Heart left ventricle (tissue), 13 donors: ENCODE measurements around the gene IL1RL2.

Source experiments
- POLR2A ChIP-seq, 2 donors: fragments of 450-650 bp; IDR thresholded peaks; one replicate each; pipeline ENCODE4 v1.6.1; 2017; ENCODE audit warnings: antibody characterized with exemption in 2 of 2, mild to moderate bottlenecking in 2 of 2, moderate library complexity in 2 of 2
- TF ChIP-seq, protein P1 (sequence below), 12 donors: fragments of 200-600 bp; sonication (generic) in 4 of 12; IDR thresholded peaks; one replicate each; pipeline versions ENCODE4 v1.5.0 to v1.8.0; 2018 to 2022; ENCODE audit warnings: antibody characterized with exemption in 12 of 12, mild to moderate bottlenecking in 5 of 12
- donor health status: ischemic (EF 13 %, LVEDD 7.1; RV severe dilation, severe dysfunction).
- donor health status: DM: no; HTN: yes; CAD: no.
- donor health status: DM: no; HTN: no; CAD: no.
- donor health status: ischemic (EF 25% LVEDD 6.9; RV normal size, moderate dysfunction).
- donor health status: ischemic (EF 25% LVEDD 5.7; RV mildly dilated, moderate dysfunction).
- donor health status: ischemic (EF 35%, LVEDD 5.7; RV mildly dilated, moderate dysfunction).
- donor health status: nonischemic (EF 11% LVEDD 7.7; RV severe dilation, severe dysfunction).
- donor health status: DM: yes; HTN: yes; CAD: no.
- donor health status: PGD.
- donor health status: ischemic (EF 29% LVEDD 5.4; RV normal size, mild dysfunction).
- donor health status: nonischemic (EF 23%, LVEDD 6.1; RV moderate dilation, normal function).

DNA sequence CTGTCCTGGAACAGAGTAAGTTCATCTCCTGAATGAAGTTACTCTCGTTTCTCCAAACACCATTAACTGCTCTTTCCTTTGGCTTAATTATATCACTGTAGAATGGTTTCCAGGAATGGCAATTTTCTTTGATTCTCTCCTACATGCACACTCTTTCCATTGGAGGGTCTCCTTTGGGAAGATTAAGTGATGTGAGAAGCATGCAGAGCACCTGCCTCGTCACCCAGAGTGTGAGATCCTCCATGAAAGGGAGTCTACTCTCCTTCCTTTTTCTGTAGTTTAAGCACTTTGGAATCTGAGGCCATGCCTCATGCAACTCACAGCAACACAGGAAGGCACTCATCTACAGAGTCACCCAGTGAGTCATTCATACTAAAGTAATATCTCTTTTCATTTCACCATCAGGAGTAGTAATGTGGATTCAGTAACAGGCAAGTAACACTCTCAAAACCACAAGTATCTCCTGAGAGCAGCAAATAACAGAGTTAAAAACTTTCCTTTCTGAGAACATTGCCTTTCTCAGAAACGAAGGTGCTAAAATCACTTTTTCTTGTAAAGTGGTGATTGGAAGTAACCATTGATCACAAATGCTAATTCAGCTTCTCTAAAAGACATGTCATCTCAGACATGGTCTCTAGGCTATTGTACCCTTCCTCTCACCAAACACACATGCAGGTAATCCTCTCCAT lies 71.7 kb downstream of the IL1RL2 start:
- TF ChIP-seq, protein P1, sequence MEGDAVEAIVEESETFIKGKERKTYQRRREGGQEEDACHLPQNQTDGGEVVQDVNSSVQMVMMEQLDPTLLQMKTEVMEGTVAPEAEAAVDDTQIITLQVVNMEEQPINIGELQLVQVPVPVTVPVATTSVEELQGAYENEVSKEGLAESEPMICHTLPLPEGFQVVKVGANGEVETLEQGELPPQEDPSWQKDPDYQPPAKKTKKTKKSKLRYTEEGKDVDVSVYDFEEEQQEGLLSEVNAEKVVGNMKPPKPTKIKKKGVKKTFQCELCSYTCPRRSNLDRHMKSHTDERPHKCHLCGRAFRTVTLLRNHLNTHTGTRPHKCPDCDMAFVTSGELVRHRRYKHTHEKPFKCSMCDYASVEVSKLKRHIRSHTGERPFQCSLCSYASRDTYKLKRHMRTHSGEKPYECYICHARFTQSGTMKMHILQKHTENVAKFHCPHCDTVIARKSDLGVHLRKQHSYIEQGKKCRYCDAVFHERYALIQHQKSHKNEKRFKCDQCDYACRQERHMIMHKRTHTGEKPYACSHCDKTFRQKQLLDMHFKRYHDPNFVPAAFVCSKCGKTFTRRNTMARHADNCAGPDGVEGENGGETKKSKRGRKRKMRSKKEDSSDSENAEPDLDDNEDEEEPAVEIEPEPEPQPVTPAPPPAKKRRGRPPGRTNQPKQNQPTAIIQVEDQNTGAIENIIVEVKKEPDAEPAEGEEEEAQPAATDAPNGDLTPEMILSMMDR (IDR thresholded peaks at IDR 0.05): no peak
- no peak for TF ChIP-seq POLR2A (IDR thresholded peaks at IDR 0.05)
